RWPE2 (cell line): Measurements from ENCODE around the gene PBX1.

Experiments
- ATAC-seq: fragments of 200-7000 bp; cut with Tn5 transposase; 3 replicates; pipeline ENCODE4 v1.9.1; 2021; ENCODE audit warnings: low read depth
- DNase-seq: peaks from one replicate; pipeline ENCODE4 v3.0.0-alpha.2; 2020; ENCODE audit warnings: low spot score
- H3K27ac ChIP-seq: fragments of 450-650 bp; 2 replicates; pipeline ENCODE4 v1.5.1; 2017; ENCODE audit warnings: mild to moderate bottlenecking; ENCODE audit not compliant: poor library complexity, severe bottlenecking
- H3K27me3 ChIP-seq: fragments of 250-450 bp; sonication (Bioruptor Pico); 2 replicates; pipeline ENCODE4 v1.5.1; 2021; ENCODE audit warnings: mild to moderate bottlenecking, moderate library complexity; ENCODE audit not compliant: insufficient read depth, poor library complexity, severe bottlenecking
- H3K36me3 ChIP-seq: fragments of 250-450 bp; sonication (Bioruptor Pico); 2 replicates; pipeline ENCODE4 v1.5.1; 2020; ENCODE audit warnings: low read depth, mild to moderate bottlenecking, moderate library complexity
- H3K4me1 ChIP-seq: fragments of 250-450 bp; sonication (Bioruptor Pico); 2 replicates; pipeline ENCODE4 v1.5.1; 2021; ENCODE audit warnings: mild to moderate bottlenecking, moderate library complexity; ENCODE audit not compliant: insufficient read depth, poor library complexity, severe bottlenecking
- H3K4me3 ChIP-seq: fragments of 250-450 bp; sonication (Bioruptor Pico); 2 replicates; pipeline ENCODE4 v1.5.1; 2021; ENCODE audit warnings: mild to moderate bottlenecking, moderate library complexity; ENCODE audit not compliant: severe bottlenecking
- H3K9me3 ChIP-seq: fragments of 250-450 bp; sonication (Bioruptor Pico); 2 replicates; pipeline ENCODE4 v1.5.1; 2021; ENCODE audit warnings: mild to moderate bottlenecking, moderate library complexity; ENCODE audit not compliant: severe bottlenecking
- TF ChIP-seq, protein P1 (sequence below): fragments of 450-650 bp; IDR thresholded peaks from one replicate; pipeline ENCODE4 v1.5.1; 2017; ENCODE audit warnings: mild to moderate bottlenecking, moderate library complexity; ENCODE audit not compliant: poor library complexity, severe bottlenecking

PBX1 gene

DNA sequence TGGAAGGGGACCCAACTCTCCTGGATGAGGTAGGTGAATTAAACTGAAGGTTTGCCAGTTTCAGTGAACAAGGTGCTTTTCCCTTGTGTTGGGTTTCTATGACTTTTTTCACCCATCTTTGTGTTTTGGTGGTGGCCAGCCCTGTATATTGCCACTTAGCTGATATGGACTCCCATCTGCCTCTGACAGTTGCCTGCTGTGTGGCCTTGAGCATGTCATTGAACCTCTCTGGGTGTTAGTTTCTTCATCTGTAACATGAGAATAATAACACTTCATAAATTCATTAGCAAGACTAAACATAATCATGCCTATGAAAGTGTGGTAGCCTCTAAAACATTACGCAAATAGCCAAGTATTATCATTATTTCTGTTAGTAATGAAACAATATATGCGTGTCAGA lies 141.7 kb downstream of the PBX1 start:
- DNase-seq (no peak), ATAC-seq (no peak)
- Histone ChIP-seq H3K4me3 (no peak overlapping the region), H3K27ac (no peak overlapping the region), H3K27me3 (no peaks in the 10 kb centered on the region), H3K36me3 (no peaks in the 10 kb centered on the region), H3K9me3 (no peaks in the 10 kb centered on the region), H3K4me1 (peaks cover 22% of the 10 kb centered on the region)
- TF ChIP-seq, protein P1, sequence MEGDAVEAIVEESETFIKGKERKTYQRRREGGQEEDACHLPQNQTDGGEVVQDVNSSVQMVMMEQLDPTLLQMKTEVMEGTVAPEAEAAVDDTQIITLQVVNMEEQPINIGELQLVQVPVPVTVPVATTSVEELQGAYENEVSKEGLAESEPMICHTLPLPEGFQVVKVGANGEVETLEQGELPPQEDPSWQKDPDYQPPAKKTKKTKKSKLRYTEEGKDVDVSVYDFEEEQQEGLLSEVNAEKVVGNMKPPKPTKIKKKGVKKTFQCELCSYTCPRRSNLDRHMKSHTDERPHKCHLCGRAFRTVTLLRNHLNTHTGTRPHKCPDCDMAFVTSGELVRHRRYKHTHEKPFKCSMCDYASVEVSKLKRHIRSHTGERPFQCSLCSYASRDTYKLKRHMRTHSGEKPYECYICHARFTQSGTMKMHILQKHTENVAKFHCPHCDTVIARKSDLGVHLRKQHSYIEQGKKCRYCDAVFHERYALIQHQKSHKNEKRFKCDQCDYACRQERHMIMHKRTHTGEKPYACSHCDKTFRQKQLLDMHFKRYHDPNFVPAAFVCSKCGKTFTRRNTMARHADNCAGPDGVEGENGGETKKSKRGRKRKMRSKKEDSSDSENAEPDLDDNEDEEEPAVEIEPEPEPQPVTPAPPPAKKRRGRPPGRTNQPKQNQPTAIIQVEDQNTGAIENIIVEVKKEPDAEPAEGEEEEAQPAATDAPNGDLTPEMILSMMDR: no peak

DNA sequence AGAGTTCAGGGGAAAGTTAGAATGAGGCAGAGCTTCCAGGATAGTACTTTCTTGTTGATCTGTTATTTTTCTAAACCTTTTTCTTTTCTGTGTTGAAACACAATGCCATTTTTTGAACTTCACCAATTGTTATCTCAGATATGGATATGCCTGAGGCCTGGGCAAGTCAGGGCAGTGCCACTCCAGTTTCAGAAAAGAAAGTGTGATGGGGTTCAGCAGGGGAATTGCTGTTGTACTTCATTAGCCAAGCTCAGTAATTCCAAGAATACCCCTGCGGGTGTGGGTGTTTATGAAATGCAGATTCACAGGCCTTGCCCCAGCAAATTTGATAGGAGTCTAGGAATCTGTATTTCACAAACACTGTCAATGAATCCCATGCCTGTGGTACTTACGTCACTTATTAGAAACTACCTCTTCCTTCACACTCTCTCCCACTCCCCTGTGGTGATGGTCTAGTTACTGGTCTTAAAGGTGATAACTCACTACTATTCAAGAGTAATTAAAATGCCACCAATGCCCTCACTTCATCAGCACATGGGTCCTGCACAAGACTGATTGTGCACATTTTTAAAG lies 142.3 kb downstream of the PBX1 start:
- ATAC-seq (no peak), DNase-seq (no peak)
- no peaks in the 10 kb centered on the region for H3K36me3 ChIP-seq
- no peaks in the 10 kb centered on the region for H3K27me3 ChIP-seq
- TF ChIP-seq, protein P1: no peak
- H3K27ac ChIP-seq: no peak overlapping the region
- no peaks in the 10 kb centered on the region for H3K9me3 ChIP-seq
- peaks cover 18% of the 10 kb centered on the region for H3K4me1 ChIP-seq
- no peak overlapping the region for H3K4me3 ChIP-seq

DNA sequence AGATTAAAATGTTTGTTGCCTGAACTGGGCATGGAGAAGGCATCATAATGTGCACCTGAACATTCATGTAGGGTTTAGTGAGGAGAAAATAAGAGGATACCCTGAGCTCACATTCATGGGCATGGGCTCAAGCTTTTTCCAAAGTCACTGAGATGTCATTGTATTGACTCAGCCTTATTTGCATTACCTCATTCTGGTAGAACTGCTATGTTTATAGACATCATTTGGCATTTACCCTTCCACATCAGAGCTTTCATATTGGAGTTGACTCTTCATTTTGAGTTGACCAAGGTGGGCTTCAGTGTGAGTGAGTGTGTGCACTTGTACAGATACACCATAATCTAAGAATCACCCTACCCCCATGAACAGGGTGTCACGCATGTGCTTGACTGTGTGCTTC lies 143.2 kb downstream of the PBX1 start:
- TF ChIP-seq, protein P1: no peak
- DNase-seq (no peak), ATAC-seq (no peak)
- H3K36me3 ChIP-seq: no peaks in the 10 kb centered on the region
- H3K4me1 ChIP-seq: peaks cover 18% of the 10 kb centered on the region
- no peak overlapping the region for H3K27ac ChIP-seq
- H3K27me3 ChIP-seq: no peaks in the 10 kb centered on the region
- no peaks in the 10 kb centered on the region for H3K9me3 ChIP-seq
- no peak overlapping the region for H3K4me3 ChIP-seq

DNA sequence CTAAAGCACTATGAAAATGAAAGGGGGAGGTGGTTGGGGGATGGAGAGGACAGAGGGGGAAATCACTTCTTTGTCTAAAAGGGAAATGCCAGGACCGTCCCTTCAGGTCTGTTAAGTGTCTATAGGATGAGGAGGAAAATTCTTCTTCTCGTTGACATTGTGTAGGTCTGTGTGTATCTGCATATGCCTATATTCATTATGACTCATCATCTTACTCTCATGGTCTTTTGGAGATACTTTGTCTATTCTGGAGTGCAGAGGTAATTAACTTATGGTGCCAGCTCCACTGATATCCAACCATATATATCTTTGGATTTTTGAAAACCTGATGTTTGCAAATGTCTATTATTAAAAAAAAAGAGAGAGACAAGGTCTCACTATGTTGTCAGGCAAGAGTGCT lies 143.7 kb downstream of the PBX1 start:
- TF ChIP-seq, protein P1: no peak
- Histone ChIP-seq H3K27me3 (no peaks in the 10 kb centered on the region), H3K36me3 (no peaks in the 10 kb centered on the region), H3K4me3 (no peak overlapping the region), H3K9me3 (no peaks in the 10 kb centered on the region), H3K27ac (no peak overlapping the region), H3K4me1 (peaks cover 22% of the 10 kb centered on the region)
- DNase-seq (no peak), ATAC-seq (no peak)

DNA sequence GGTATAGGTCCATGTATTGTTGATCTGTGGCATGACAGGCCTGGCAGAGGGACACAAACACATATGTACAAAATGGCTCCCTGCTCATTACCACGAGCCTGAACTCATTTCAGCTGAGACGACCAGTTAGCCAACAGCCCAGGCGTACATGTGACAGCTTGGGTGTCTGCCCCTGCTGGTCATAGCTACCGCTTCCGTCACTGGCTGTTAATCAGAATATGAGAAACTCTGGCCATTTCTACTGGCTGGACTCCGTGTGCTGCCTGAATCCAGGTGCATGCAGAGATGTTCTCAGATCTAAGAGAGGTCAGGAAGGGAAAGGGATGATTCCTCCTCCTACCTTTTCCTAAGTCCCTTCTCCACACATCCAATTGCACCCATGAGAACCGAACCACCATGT lies 144.5 kb downstream of the PBX1 start:
- no peaks in the 10 kb centered on the region for H3K9me3 ChIP-seq
- ATAC-seq (no peak), DNase-seq (no peak)
- TF ChIP-seq, protein P1: no peak
- H3K4me1 ChIP-seq: peaks cover 24% of the 10 kb centered on the region
- no peak overlapping the region for H3K4me3 ChIP-seq
- H3K27ac ChIP-seq: no peak overlapping the region
- H3K27me3 ChIP-seq: no peaks in the 10 kb centered on the region
- no peaks in the 10 kb centered on the region for H3K36me3 ChIP-seq
